GM18951 (cell line): ENCODE data around the gene PPP1R14B.

Experiments
- POLR2A ChIP-seq: IDR thresholded peaks from 4 replicates; pipeline ENCODE4 v1.6.1; 2011; ENCODE audit warnings: mild to moderate bottlenecking; ENCODE audit not compliant: insufficient read length, insufficient read depth; ENCODE audit errors: extremely low read depth
- in situ Hi-C: fragments of 300-500 bp; cut with MboI; formaldehyde crosslinking; loops from one replicate; pipeline ENCODE4 v1.12.0; 2022; ENCODE audit warnings: low sequenced_read_pairs, mixed read lengths, inconsistent platforms; ENCODE audit not compliant: unreplicated experiment

Gene PPP1R14B

GRCh38 chr11:64241491-64242374 lies 5.0 kb downstream of the PPP1R14B start:
- peak; percentile 70 for TF ChIP-seq POLR2A
- in situ Hi-C loops, result no loop called here

- in situ Hi-C loops, result no loop called here
- no peak for TF ChIP-seq POLR2A
Measured at GRCh38 chr11:64241241-64241490, 5.6 kb downstream of the PPP1R14B start.

- peak; percentile 82 for TF ChIP-seq POLR2A
- in situ Hi-C loops, result no loop called here
Measured at GRCh38 chr11:64240435-64241240, 6.1 kb downstream of the PPP1R14B start, which contains the start of gene FKBP2. FKBP2 (plus strand) TSS chr11:64241095; CDS start chr11:64242388, 1,293 bp downstream.

GRCh38 chr11:64239662-64240434 lies 6.9 kb downstream of the PPP1R14B start:
- no peak for TF ChIP-seq POLR2A
- in situ Hi-C loops, result no loop called here

- TF ChIP-seq POLR2A, result no peak
- in situ Hi-C loops, result no loop called here
Measured at GRCh38 chr11:64238999-64239398, 7.7 kb downstream of the PPP1R14B start.

- in situ Hi-C loops, result no loop called here
- no peak for TF ChIP-seq POLR2A
Measured at GRCh38 chr11:64238076-64238475, 8.7 kb downstream of the PPP1R14B start.

GRCh38 chr11:64237484-64237951 lies 9.2 kb downstream of the PPP1R14B start:
- in situ Hi-C loops, result no loop called here
- TF ChIP-seq POLR2A, result no peak

- in situ Hi-C loops, result no loop called here
- no peak for TF ChIP-seq POLR2A
Measured at GRCh38 chr11:64235437-64236161, 11.1 kb downstream of the PPP1R14B start.

GRCh38 chr11:64234647-64235379 lies 11.9 kb downstream of the PPP1R14B start:
- in situ Hi-C loops, result no loop called here
- no peak for TF ChIP-seq POLR2A

- in situ Hi-C loops, result no loop called here
- no peak for TF ChIP-seq POLR2A
Measured at GRCh38 chr11:64233913-64234586, 12.7 kb downstream of the PPP1R14B start, which contains the start of gene VEGFB. VEGFB (plus strand) TSS chr11:64234584; CDS start chr11:64234834, 250 bp downstream.

GRCh38 chr11:64232967-64233315 lies 13.8 kb downstream of the PPP1R14B start:
- no peak for TF ChIP-seq POLR2A
- in situ Hi-C loops, result no loop called here
